HG03439 (cell line): ENCODE results near the gene PLIN5.

Experiments
- ATAC-seq: cut with Tn5 transposase; IDR thresholded peaks from one replicate; pipeline ENCODE4 v1.9.1; 2021; ENCODE audit warnings: mild to moderate bottlenecking, moderate library complexity; ENCODE audit not compliant: unreplicated experiment

Gene PLIN5

GRCh38 chr19:4507804-4508203 lies 27.2 kb downstream of the PLIN5 start:
- no peak for ATAC-seq

DNA sequence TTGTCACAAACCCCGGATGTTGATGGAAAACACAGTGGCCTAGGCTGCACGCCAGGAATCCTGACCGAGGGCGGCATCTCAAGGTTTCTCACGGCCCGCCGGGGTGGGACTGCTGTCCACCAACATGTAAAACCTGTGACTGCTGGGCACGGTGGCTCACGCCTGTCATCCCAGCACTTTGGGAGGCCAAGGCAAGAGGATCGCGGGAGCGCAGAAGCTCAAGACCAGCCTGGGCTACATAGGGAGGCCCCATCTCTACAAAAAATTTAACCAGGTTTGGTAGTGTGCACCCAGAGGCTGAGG lies 27.9 kb downstream of the PLIN5 start:
- no peak for ATAC-seq

- ATAC-seq: no peak
Observed at GRCh38 chr19:4506449-4507149, 28.4 kb downstream of the PLIN5 start.

GRCh38 chr19:4505570-4506448 lies 29.2 kb downstream of the PLIN5 start:
- no peak for ATAC-seq

DNA sequence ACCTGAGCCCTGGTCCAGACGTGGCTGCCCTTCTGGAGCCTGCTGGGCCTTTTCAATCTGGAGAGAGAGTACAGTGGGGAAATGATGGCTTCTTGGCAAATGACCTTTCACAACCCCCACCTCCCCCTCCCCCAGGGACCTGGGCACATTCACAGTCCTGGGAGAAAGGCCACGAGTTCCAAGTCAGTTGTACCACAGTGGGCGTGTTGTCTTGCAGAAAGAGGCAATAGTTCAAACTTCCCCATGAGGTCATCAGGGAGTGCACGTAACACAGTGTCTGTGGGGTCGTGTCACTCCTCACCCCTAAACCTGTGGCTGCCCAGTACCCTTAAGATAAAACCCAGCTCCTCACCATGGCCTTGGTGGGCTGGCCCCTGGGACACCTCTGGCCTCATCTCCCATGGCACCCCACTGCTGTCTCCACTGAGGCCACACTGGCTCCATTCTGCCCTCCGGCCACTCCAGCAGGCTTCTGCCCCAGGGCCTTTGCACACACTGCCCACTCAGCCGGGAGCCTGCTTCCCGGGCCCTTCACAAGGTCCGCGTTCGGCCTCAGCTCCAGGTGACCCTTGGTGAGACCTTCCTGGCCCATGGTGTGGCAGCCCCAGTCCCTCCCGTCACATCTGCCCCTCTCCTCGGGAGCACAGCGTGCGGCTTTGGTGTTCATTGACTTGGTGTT lies 30.0 kb downstream of the PLIN5 start:
- ATAC-seq: no peak

DNA sequence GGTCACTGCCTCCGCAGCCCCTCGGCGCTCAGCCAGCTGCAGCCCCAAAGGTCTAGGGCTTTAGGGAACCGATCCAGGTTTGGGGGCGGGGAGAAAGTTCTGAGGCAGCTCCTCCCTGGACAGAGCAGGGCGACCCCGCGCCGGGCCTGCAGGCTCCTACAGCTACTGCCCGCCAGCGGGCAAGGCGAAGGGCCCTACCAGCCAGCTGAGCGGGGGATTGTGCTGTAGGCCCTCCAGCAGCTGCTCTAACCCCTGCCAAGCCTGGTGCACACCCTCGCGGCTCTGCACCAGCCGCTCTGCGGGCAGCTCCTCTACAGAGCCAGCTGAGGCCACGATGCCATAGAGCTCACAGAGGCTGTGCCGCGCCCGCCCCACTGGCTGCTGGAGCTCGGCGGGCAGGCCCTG lies 30.7 kb downstream of the PLIN5 start:
- no peak for ATAC-seq

GRCh38 chr19:4503825-4504170 lies 31.2 kb downstream of the PLIN5 start:
- ATAC-seq: no peak

GRCh38 chr19:4503132-4503824 lies 31.7 kb downstream of the PLIN5 start:
- ATAC-seq: no peak

DNA sequence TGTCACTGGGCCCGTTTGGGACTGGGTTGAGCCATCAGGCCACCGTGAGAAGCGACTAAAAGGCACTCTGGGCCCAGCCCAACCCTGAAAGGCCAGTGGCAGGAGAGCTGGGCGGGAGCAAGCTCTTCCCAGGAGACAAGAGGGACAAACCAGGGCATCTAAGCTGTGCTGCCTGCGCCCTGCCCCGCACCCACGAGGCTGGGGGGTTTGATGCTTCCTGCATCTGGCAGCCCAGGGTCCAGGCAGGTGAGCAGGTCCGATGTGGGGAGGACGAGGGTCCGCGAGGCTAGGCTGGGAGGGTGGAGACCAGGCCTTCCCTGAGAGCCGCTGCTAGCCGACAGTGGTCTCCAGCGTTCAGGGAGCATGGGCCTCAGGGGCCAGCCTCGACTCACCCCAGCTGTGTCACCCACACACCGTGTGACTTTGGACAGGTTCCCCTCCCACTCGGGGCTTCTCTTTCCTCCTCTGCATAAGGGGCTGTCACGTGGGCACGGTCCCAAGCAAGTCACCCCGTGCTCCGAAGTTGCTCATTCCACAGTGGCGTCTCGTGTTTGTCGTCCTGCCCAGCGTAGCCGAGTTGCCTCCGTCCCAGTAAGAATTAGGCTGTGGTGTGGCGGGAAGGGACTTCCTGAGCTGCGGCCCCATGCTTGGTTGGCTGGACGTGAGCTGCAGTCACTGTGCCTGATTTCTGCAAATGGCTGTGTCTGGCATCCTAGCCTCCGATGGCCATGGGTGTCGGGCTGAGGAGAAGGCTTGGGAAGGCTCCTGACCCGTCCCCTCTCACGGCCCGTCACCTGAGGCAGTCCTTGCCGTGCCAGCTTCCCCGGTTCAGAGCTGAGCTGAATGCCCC lies 32.5 kb downstream of the PLIN5 start:
- no peak for ATAC-seq

DNA sequence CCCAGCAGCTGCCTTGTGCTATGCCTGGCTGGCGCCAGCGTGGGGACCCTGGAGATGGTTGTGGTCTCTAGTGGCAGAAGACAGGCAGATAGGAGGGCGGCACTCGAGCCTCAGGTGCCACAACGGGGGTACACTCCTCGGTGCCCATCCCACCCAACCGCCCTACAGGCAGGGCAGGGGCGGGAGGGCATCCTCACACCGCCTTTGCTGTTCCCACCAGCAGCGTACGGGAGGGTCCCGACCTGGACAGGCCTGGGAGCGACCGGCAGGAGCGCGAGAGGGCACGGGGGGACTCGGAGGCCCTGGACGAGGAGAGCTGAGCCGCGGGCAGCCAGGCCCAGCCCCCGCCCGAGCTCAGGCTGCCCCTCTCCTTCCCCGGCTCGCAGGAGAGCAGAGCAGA lies 33.3 kb downstream of the PLIN5 start:
- ATAC-seq: no peak

DNA sequence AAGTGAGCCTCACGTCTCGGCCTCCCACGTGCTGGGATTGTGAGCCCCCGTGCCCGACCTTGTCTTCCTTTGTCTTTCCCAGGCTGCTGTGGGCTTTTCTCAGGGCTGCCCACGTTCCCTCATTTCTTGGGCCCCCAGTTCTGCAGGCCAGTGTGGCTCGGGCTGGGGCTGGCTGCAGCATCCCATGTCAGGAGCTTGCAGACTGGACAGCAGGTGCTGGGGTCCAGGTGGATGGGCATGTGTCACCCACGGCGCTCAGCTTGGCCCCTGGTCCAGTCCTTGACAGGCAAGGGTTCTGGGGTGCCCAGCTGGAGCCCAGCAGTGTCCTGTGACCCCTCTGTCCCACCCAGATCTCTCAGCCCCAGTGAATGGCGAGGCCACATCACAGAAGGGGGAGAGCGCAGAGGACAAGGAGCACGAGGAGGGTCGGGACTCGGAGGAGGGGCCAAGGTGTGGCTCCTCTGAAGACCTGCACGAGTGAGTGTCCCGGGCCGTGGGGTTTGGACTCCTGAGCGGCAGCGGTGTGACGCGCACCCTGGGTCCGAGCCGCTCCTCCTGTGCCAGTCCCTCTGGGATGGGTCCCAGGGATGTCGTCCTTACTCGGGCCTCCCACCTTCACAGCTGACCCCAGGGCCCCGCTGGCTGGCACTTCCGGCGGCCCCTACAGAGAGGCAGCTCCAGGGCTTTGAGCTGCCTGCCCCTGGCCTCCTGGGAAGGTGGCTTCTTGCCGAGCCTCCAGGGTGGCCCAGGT lies 34.0 kb downstream of the PLIN5 start:
- no peak for ATAC-seq

DNA sequence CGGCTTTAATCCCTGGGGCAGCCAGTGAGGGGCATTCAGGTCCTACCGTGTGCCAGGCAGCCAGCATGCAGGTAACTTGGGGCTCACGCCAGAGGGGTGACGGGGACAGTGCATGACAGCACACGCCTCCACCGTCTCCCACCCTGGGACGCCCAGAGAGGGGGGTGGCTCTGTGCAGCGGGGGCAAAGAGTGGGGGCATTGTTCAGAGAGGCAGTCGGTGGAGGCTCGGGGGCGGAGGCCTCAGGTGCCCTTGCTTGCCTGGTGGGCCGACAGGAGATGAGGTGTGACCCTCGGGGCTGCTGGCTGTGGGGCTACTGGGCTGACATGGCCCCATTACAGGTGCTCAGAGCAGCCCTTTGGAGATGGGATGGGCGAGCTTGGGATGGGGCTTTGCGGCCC lies 35.2 kb downstream of the PLIN5 start:
- no peak for ATAC-seq

DNA sequence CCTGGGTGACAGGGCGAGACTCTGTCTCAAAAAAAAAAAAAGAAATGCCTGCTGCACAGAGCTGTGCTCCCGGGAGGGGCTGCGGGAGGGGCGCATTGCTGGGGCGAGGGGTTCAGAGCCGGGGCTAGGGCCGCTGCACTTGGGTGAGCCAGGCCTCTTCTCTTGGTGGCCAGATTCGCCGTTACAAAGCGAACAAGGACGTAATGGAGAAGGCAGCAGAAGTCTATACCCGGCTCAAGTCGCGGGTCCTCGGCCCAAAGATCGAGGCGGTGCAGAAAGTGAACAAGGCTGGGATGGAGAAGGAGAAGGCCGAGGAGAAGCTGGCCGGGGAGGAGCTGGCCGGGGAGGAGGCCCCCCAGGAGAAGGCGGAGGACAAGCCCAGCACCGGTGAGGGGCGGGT lies 35.7 kb downstream of the PLIN5 start:
- no peak for ATAC-seq

DNA sequence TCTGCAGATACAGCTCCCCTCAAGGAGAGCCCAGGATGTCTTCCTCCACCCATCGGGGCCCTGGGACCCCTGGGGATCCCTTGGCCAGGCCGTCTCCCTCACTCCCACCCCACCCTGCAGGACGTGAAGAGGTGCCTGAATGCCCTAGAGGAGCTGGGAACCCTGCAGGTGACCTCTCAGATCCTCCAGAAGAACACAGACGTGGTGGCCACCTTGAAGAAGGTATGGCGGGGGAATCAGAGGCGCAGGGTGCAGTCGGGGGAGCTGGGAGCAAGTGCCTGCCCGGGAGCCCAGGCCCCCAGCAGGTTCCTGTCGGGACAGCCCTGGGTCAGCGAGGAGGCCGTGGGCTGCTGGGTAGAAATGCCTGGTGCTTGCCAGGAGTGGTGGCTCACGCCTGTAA lies 36.3 kb downstream of the PLIN5 start:
- ATAC-seq: no peak

GRCh38 chr19:4497770-4498389 lies 37.1 kb downstream of the PLIN5 start:
- no peak for ATAC-seq

GRCh38 chr19:4496304-4496703 lies 38.7 kb downstream of the PLIN5 start:
- no peak for ATAC-seq

- ATAC-seq: no peak
Observed at GRCh38 chr19:4495471-4495870, 39.6 kb downstream of the PLIN5 start.

DNA sequence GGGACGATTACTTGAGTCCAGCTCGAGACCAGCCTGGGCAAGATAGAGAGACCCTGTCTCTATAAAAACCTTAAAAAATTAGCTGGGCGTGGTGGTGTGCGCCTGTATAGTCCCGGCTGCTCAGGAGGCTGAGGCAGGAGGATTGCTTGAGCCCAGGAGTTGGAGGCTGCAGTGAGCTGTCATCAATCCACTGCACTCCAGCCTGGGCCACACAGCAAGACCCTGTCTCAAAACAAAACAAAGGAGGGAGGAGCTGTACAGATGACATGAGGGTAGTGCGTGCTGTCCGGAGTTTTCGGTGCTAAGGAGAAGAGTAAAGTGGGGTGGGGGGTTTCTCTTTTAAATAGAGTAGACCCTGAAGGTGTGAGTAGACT lies 40.3 kb downstream of the PLIN5 start:
- no peak for ATAC-seq

- no peak for ATAC-seq
Observed at GRCh38 chr19:4493929-4494690, 40.9 kb downstream of the PLIN5 start.
